Esophagus muscularis mucosa (tissue), 4 donors: ENCODE measurements around the gene FRA10AC1. TPM values are rescaled to one million over a fixed set of nuclear protein-coding genes. Genes with fewer than 3 reads are reported as not detected.

Experiments
- DNase-seq: peaks from one replicate; pipeline ENCODE4 v3.0.0-alpha.2; 2017; ENCODE audit errors: extremely low spot score
- H3K27ac ChIP-seq, 4 donors: fragments of 200-600 bp; sonication (generic); replicated peaks in 1 of 4; 1 replicate in 3 of 4; 2 replicates in 1 of 4; pipeline ENCODE4 v1.5.1; 2016 to 2019; ENCODE audit warnings: mild to moderate bottlenecking in 1 of 4
- H3K27me3 ChIP-seq, 4 donors: fragments of 200-600 bp; sonication (generic); one replicate each; pipeline versions ENCODE4 v1.5.1 to v1.6.0; 2016 to 2019
- H3K36me3 ChIP-seq, 4 donors: fragments of 200-600 bp; sonication (generic); one replicate each; pipeline ENCODE4 v1.5.1; 2016 to 2019
- H3K4me1 ChIP-seq, 4 donors: fragments of 200-600 bp; sonication (generic); one replicate each; pipeline ENCODE4 v1.5.1; 2016 to 2019
- H3K4me3 ChIP-seq, 4 donors: fragments of 200-600 bp; sonication (generic); 1 replicate in 2 of 4; 2 replicates in 2 of 4; pipeline ENCODE4 v1.5.1; 2016 to 2019; ENCODE audit warnings: mild to moderate bottlenecking in 4 of 4, moderate library complexity in 1 of 4
- H3K9me3 ChIP-seq, 4 donors: fragments of 200-600 bp; sonication (generic); 1 replicate in 3 of 4; 2 replicates in 1 of 4; pipeline ENCODE4 v1.5.1; 2016 to 2019
- CTCF ChIP-seq, 3 experiments: fragments of 200-600 bp in 2 of 3; fragments of 450-650 bp in 1 of 3; sonication (generic) in 2 of 3; IDR thresholded peaks; one replicate each; pipeline ENCODE4 v1.5.1; 2017 to 2019; ENCODE audit warnings: antibody characterized with exemption in 3 of 3, mild to moderate bottlenecking in 2 of 3, moderate library complexity in 1 of 3
- EP300 ChIP-seq: sonication (generic); formaldehyde crosslinking; IDR thresholded peaks from one replicate; pipeline ENCODE4 v1.6.1; 2017; ENCODE audit warnings: antibody characterized with exemption
- POLR2A ChIP-seq: fragments of 450-650 bp; IDR thresholded peaks from one replicate; pipeline ENCODE4 v1.6.1; 2017; ENCODE audit warnings: antibody characterized with exemption, moderate library complexity, mild to moderate bottlenecking, low read depth
- POLR2AphosphoS5 ChIP-seq, 2 donors: sonication (generic); formaldehyde crosslinking; IDR thresholded peaks; one replicate each; pipeline ENCODE4 v1.6.1; 2017; ENCODE audit warnings: antibody characterized with exemption in 2 of 2
- WGBS: methylation state at CpG from one replicate; pipeline ENCODE4 v1.1.5; 2018; 5-methylcytosine and 5-hydroxymethylcytosine counted together
- intact Hi-C: fragments of 100-400 bp; cut with DNase I; formaldehyde crosslinking; loops from one replicate; pipeline ENCODE4 v1.15.1; 2023
- total RNA-seq, 4 donors: library from RNA; depleted of rRNA; stranded (reverse); fragments of >200 nt; gene quantifications; one replicate each; pipeline versions ENCODE4 v1.1.0 to v1.2.1, GENCODE V29; 2016

FRA10AC1 gene
- total RNA-seq, 4 donors from 2014 or later, result 7.0 to 22.4 (median 12.1) TPM

GRCh38 chr10:93654201-93654600 is 48.2 kb downstream of the FRA10AC1 start:
- Histone ChIP-seq H3K36me3 (no peaks in the 10 kb centered on the region), H3K27me3 (no peaks in the 10 kb centered on the region), H3K9me3 (no peaks in the 10 kb centered on the region), H3K4me1 (no peaks in the 10 kb centered on the region), H3K4me3 (no peak overlapping the region), H3K27ac (no peak overlapping the region)
- TF ChIP-seq EP300 (no peak), CTCF (IDR thresholded peaks at IDR 0.05) (no peak), POLR2A (no peak), POLR2AphosphoS5 (IDR thresholded peaks at IDR 0.05) (no peak)
- DNase-seq, result no peak
- WGBS, result 100% methylated on average over 1 of the region's 1 CpG
- intact Hi-C loops, result no loop called here

DNA sequence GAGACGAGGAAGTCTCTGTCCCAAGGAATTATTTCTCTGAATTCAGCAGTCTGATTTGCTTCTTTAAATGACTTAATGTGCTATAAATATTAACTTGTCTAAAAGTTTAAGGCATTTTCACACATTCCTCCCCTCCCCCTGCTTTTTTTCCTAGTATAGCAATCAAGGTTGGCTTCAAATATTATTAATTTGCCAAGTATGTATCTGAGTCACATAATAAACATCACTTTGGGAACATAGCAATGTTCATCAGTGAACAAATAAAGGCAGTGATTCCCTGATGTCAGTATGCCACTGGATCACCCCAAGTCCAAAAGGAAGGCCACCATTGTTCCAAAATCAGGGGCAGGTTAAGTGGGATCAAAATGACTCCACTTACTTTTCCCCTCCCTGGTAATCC is 49.5 kb downstream of the FRA10AC1 start:
- Histone ChIP-seq H3K9me3 (no peaks in the 10 kb centered on the region), H3K4me1 (no peaks in the 10 kb centered on the region), H3K36me3 (no peaks in the 10 kb centered on the region), H3K4me3 (no peak overlapping the region), H3K27ac (no peak overlapping the region), H3K27me3 (no peaks in the 10 kb centered on the region)
- TF ChIP-seq POLR2AphosphoS5 (IDR thresholded peaks at IDR 0.05) (no peak), POLR2A (no peak), EP300 (no peak), CTCF (IDR thresholded peaks at IDR 0.05) (no peak)
- WGBS, result 76% methylated on average over 1 of the region's 1 CpG
- intact Hi-C loops, result no loop called here
- no peak for DNase-seq

GRCh38 chr10:93639791-93640190 is 62.6 kb downstream of the FRA10AC1 start:
- Histone ChIP-seq H3K4me3 (no peak overlapping the region), H3K4me1 (no peaks in the 10 kb centered on the region), H3K9me3 (no peaks in the 10 kb centered on the region), H3K36me3 (no peaks in the 10 kb centered on the region), H3K27me3 (peaks cover 0 to 4% (median 0%) of the 10 kb centered on the region in 4 donors), H3K27ac (no peak overlapping the region)
- intact Hi-C loops, result no loop called here
- WGBS, result 93% methylated on average over 7 of the region's 7 CpGs
- DNase-seq, result no peak
- TF ChIP-seq POLR2AphosphoS5 (IDR thresholded peaks at IDR 0.05), result no peak
- TF ChIP-seq EP300, result no peak
- TF ChIP-seq CTCF (IDR thresholded peaks at IDR 0.05), result no peak
- TF ChIP-seq POLR2A, result no peak

- H3K36me3 ChIP-seq, result no peaks in the 10 kb centered on the region
- H3K4me3 ChIP-seq, result no peak overlapping the region
- TF ChIP-seq EP300, result no peak
- no peak for TF ChIP-seq POLR2A
- TF ChIP-seq CTCF (IDR thresholded peaks at IDR 0.05), result no peak
- no peak for TF ChIP-seq POLR2AphosphoS5 (IDR thresholded peaks at IDR 0.05)
- H3K27ac ChIP-seq, result no peak overlapping the region
- DNase-seq, result peak; percentile 86
- 85% methylated on average over 11 of the region's 15 CpGs for WGBS
- intact Hi-C loops, result no loop called here
- H3K4me1 ChIP-seq, result no peaks in the 10 kb centered on the region
- H3K9me3 ChIP-seq, result no peaks in the 10 kb centered on the region
- no peaks in the 10 kb centered on the region for H3K27me3 ChIP-seq
Measured at GRCh38 chr10:93630625-93631557, 71.5 kb downstream of the FRA10AC1 start.
